Parathyroid adenoma (tissue), 2 donors: ENCODE data around the gene CDK5RAP2.

Experiments used
- H2AFZ ChIP-seq: fragments of 300-600 bp; sonication (generic); one replicate; pipeline ENCODE4 v1.7.0; 2017; ENCODE audit warnings: antibody characterized with exemption, mild to moderate bottlenecking
- H3K27ac ChIP-seq: fragments of 300-600 bp; sonication (generic); one replicate; pipeline ENCODE4 v1.7.0; 2017
- H3K27me3 ChIP-seq: fragments of 300-600 bp; sonication (generic); one replicate; pipeline ENCODE4 v1.7.0; 2017; ENCODE audit warnings: low read length; ENCODE audit not compliant: control insufficient read depth, insufficient read depth
- H3K36me3 ChIP-seq: fragments of 300-600 bp; sonication (generic); one replicate; pipeline ENCODE4 v1.7.0; 2017; ENCODE audit warnings: low read length; ENCODE audit not compliant: control insufficient read depth, insufficient read depth
- H3K4me1 ChIP-seq: fragments of 300-600 bp; sonication (generic); one replicate; pipeline ENCODE4 v1.7.0; 2017; ENCODE audit warnings: control low read depth
- H3K4me2 ChIP-seq: fragments of 300-600 bp; sonication (generic); one replicate; pipeline ENCODE4 v1.7.0; 2017; ENCODE audit warnings: low read length
- H3K4me3 ChIP-seq: fragments of 300-600 bp; sonication (generic); one replicate; pipeline ENCODE4 v1.7.0; 2017; ENCODE audit warnings: low read depth, low read length
- H3K79me2 ChIP-seq: fragments of 300-600 bp; sonication (generic); one replicate; pipeline ENCODE4 v1.7.0; 2017; ENCODE audit warnings: control low read depth
- H3K9ac ChIP-seq: fragments of 300-600 bp; sonication (generic); one replicate; pipeline ENCODE4 v1.7.0; 2017; ENCODE audit warnings: mild to moderate bottlenecking
- H3K9me3 ChIP-seq: fragments of 300-600 bp; sonication (generic); one replicate; pipeline ENCODE4 v1.7.0; 2017; ENCODE audit warnings: low read length; ENCODE audit not compliant: control insufficient read depth
- CTCF ChIP-seq: fragments of 300-600 bp; sonication (generic); IDR thresholded peaks from one replicate; pipeline ENCODE4 v1.7.0; 2017; ENCODE audit warnings: antibody characterized with exemption, mild to moderate bottlenecking
- donor health status: primary hyperparathyroidism.

The CDK5RAP2 gene

GRCh38 chr9:120481248-120481647 is 98.7 kb downstream of the CDK5RAP2 start:
- H3K36me3 ChIP-seq: no peaks in the 10 kb centered on the region
- H3K27ac ChIP-seq: no peak overlapping the region
- H3K79me2 ChIP-seq: no peaks in the 10 kb centered on the region
- no peaks in the 10 kb centered on the region for H3K27me3 ChIP-seq
- peaks cover 6% of the 10 kb centered on the region for H3K4me1 ChIP-seq
- no peaks in the 10 kb centered on the region for H3K9me3 ChIP-seq
- no peak overlapping the region for H3K4me3 ChIP-seq
- H3K9ac ChIP-seq: no peak overlapping the region
- TF ChIP-seq CTCF: no peak
- no peak overlapping the region for H3K4me2 ChIP-seq
- no peak overlapping the region for H2AFZ ChIP-seq

DNA sequence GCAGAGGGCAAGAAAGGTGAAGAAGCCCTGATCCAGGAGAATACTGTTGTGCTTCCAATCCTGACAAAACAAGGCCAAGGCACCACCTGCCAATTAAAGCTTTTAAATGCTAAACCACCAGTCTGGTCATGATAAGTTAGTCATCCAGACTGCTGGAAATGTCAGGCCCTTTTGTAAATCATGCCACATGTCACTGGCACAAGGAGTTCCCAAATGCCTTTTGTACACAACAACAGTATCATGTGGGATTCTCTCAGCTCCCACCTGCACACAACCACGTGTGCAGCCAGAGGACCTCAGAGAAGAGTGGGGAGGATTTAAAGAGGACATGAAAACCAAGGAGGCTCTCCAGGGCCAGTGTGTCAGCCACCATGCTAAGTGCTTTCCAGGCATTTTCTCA is 99.3 kb downstream of the CDK5RAP2 start:
- no peak overlapping the region for H3K9ac ChIP-seq
- no peaks in the 10 kb centered on the region for H3K79me2 ChIP-seq
- H3K9me3 ChIP-seq: no peaks in the 10 kb centered on the region
- H3K36me3 ChIP-seq: no peaks in the 10 kb centered on the region
- H2AFZ ChIP-seq: no peak overlapping the region
- no peak for TF ChIP-seq CTCF
- no peak overlapping the region for H3K27ac ChIP-seq
- peaks cover 6% of the 10 kb centered on the region for H3K4me1 ChIP-seq
- H3K4me2 ChIP-seq: no peak overlapping the region
- no peaks in the 10 kb centered on the region for H3K27me3 ChIP-seq
- H3K4me3 ChIP-seq: no peak overlapping the region

- Histone ChIP-seq H3K9me3 (no peaks in the 10 kb centered on the region), H3K4me1 (peaks cover 6% of the 10 kb centered on the region), H3K4me3 (no peak overlapping the region), H2AFZ (no peak overlapping the region), H3K79me2 (no peaks in the 10 kb centered on the region), H3K36me3 (no peaks in the 10 kb centered on the region), H3K9ac (no peak overlapping the region), H3K4me2 (no peak overlapping the region), H3K27me3 (no peaks in the 10 kb centered on the region), H3K27ac (no peak overlapping the region)
- TF ChIP-seq CTCF: no peak
Observed at GRCh38 chr9:120478208-120478607, 101.8 kb downstream of the CDK5RAP2 start.

DNA sequence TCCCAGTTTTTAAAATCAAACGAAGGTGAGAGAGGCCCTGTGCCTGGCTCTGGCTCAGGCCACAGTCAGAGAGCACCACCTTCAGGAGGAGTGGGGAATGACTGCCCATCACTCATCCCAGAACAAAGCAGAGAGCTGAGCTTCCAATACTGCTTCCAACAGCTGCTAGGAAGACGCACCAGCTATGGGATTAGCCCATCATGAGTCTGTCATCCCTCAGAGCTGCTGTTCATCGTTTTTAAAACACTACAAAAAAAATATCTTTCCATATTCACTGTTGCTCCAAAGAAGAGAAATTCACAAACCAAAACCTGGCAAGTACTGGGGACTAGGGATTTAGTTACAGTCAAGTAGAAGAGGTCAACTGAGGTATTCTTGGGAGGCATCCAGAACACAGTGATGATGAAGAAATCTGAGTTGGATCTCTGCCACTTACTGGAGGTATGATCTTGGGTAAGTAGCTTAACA is 102.4 kb downstream of the CDK5RAP2 start:
- Histone ChIP-seq H3K27me3 (no peaks in the 10 kb centered on the region), H3K27ac (peak overlapping the region; percentile 11), H3K79me2 (no peaks in the 10 kb centered on the region), H3K9me3 (no peaks in the 10 kb centered on the region), H3K36me3 (no peaks in the 10 kb centered on the region), H3K4me2 (no peak overlapping the region), H3K4me1 (peaks cover 6% of the 10 kb centered on the region), H2AFZ (no peak overlapping the region), H3K4me3 (no peak overlapping the region), H3K9ac (no peak overlapping the region)
- TF ChIP-seq CTCF: peak; percentile 68

- no peak overlapping the region for H2AFZ ChIP-seq
- H3K9ac ChIP-seq: no peak overlapping the region
- H3K9me3 ChIP-seq: no peaks in the 10 kb centered on the region
- H3K4me1 ChIP-seq: peaks cover 6% of the 10 kb centered on the region
- H3K27ac ChIP-seq: no peak overlapping the region
- no peaks in the 10 kb centered on the region for H3K79me2 ChIP-seq
- no peaks in the 10 kb centered on the region for H3K36me3 ChIP-seq
- H3K4me3 ChIP-seq: no peak overlapping the region
- TF ChIP-seq CTCF: no peak
- H3K27me3 ChIP-seq: no peaks in the 10 kb centered on the region
- no peak overlapping the region for H3K4me2 ChIP-seq
Observed at GRCh38 chr9:120475341-120475740, 104.6 kb downstream of the CDK5RAP2 start.
